ENCODE data around the gene IRAK3.
"Not testable (repeated sequence)": the region's sequence is repeated elsewhere in the genome, so short reads cannot be mapped to it uniquely, and the experiment has no call there.

IRAK3 gene

GRCh38 chr12:66217342-66217917, 28.4 kb downstream of the IRAK3 start:
- DNase-seq (ENCODE audit: low spot score) = no peak

- DNase-seq (ENCODE audit: low spot score) = no peak
Observed at GRCh38 chr12:66228462-66228861, 39.4 kb downstream of the IRAK3 start.

- no peak for DNase-seq (ENCODE audit: low spot score)
Observed at GRCh38 chr12:66232263-66232662, 43.2 kb downstream of the IRAK3 start.

GRCh38 chr12:66234037-66234693, 45.2 kb downstream of the IRAK3 start:
- peak; percentile 56 for DNase-seq (ENCODE audit: low spot score)

GRCh38 chr12:66234773-66235625, 46.0 kb downstream of the IRAK3 start:
- DNase-seq (ENCODE audit: low spot score) = peak; percentile 23

GRCh38 chr12:66235626-66236281, 46.7 kb downstream of the IRAK3 start:
- DNase-seq (ENCODE audit: low spot score) = no peak

- DNase-seq (ENCODE audit: low spot score) = not testable (repeated sequence)
Observed at GRCh38 chr12:66236282-66236675, 47.3 kb downstream of the IRAK3 start.

- no peak for DNase-seq (ENCODE audit: low spot score)
Observed at GRCh38 chr12:66236969-66237368, 48.0 kb downstream of the IRAK3 start.

- no peak for DNase-seq (ENCODE audit: low spot score)
Observed at GRCh38 chr12:66237505-66238175, 48.6 kb downstream of the IRAK3 start.

GRCh38 chr12:66239295-66239694, 50.3 kb downstream of the IRAK3 start:
- DNase-seq (ENCODE audit: low spot score) = no peak

- DNase-seq (ENCODE audit: low spot score) = no peak
Observed at GRCh38 chr12:66240096-66240820, 51.2 kb downstream of the IRAK3 start.

GRCh38 chr12:66241061-66242043, 52.3 kb downstream of the IRAK3 start:
- DNase-seq (ENCODE audit: low spot score) = no peak

- DNase-seq (ENCODE audit: low spot score) = no peak
Observed at GRCh38 chr12:66242311-66242710, 53.3 kb downstream of the IRAK3 start.

- no peak for DNase-seq (ENCODE audit: low spot score)
Observed at GRCh38 chr12:66243911-66244310, 54.9 kb downstream of the IRAK3 start.

GRCh38 chr12:66244446-66244845, 55.4 kb downstream of the IRAK3 start:
- no peak for DNase-seq (ENCODE audit: low spot score)

GRCh38 chr12:66247741-66248140, 58.7 kb downstream of the IRAK3 start:
- no peak for DNase-seq (ENCODE audit: low spot score)

GRCh38 chr12:66251049-66251448, 62.0 kb downstream of the IRAK3 start:
- no peak for DNase-seq (ENCODE audit: low spot score)

GRCh38 chr12:66252771-66253170, 63.8 kb downstream of the IRAK3 start:
- no peak for DNase-seq (ENCODE audit: low spot score)

- DNase-seq (ENCODE audit: low spot score) = no peak
Observed at GRCh38 chr12:66255737-66256136, 66.7 kb downstream of the IRAK3 start.

- DNase-seq (ENCODE audit: low spot score) = no peak
Observed at GRCh38 chr12:66258011-66258410, 69.0 kb downstream of the IRAK3 start.
